Measurements from ENCODE around the gene GRIP1. TPM values are rescaled to one million over a fixed set of nuclear protein-coding genes. Genes with fewer than 3 reads are reported as not detected.

The GRIP1 gene
- total RNA-seq, 4 donors from 2014 or later = 0.22 to 3.0 (median 1.6) TPM

DNA sequence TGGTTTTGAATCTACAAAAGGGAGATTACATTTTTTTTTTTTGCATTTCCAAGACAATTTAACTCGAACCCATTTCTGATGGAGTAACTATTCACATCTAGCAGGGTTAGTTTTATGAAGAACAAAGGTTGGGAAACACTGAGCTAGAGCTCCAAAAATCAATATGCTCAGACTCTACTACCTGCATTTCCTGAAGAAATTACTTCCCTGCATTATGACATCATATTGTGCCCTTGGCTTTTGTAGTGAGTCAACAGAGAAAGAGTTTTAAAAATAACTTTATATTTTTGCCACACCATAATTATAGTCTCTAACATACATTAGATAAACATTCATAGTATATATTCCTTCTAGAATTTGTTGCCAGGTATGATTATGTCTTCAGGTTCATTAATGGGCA is 14.8 kb downstream of the GRIP1 start:
- no peak for DNase-seq (ENCODE audit: low spot score in 2 of 2)
- no peaks in the 10 kb centered on the region for H3K9me3 ChIP-seq
- no peak overlapping the region for H3K4me3 ChIP-seq
- H3K36me3 ChIP-seq = no peaks in the 10 kb centered on the region
- H3K27me3 ChIP-seq = no peaks in the 10 kb centered on the region
- TF ChIP-seq POLR2A (IDR thresholded peaks at IDR 0.05) (no peak), EP300 (IDR thresholded peaks at IDR 0.05) (no peak)
- TF ChIP-seq, protein P1, sequence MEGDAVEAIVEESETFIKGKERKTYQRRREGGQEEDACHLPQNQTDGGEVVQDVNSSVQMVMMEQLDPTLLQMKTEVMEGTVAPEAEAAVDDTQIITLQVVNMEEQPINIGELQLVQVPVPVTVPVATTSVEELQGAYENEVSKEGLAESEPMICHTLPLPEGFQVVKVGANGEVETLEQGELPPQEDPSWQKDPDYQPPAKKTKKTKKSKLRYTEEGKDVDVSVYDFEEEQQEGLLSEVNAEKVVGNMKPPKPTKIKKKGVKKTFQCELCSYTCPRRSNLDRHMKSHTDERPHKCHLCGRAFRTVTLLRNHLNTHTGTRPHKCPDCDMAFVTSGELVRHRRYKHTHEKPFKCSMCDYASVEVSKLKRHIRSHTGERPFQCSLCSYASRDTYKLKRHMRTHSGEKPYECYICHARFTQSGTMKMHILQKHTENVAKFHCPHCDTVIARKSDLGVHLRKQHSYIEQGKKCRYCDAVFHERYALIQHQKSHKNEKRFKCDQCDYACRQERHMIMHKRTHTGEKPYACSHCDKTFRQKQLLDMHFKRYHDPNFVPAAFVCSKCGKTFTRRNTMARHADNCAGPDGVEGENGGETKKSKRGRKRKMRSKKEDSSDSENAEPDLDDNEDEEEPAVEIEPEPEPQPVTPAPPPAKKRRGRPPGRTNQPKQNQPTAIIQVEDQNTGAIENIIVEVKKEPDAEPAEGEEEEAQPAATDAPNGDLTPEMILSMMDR (IDR thresholded peaks at IDR 0.05) = no peak
- H3K27ac ChIP-seq = no peak overlapping the region
- 78 to 89% methylated on average over 1 of the region's 1 CpG for WGBS, 2 donors
- no peaks in the 10 kb centered on the region for H3K4me1 ChIP-seq

DNA sequence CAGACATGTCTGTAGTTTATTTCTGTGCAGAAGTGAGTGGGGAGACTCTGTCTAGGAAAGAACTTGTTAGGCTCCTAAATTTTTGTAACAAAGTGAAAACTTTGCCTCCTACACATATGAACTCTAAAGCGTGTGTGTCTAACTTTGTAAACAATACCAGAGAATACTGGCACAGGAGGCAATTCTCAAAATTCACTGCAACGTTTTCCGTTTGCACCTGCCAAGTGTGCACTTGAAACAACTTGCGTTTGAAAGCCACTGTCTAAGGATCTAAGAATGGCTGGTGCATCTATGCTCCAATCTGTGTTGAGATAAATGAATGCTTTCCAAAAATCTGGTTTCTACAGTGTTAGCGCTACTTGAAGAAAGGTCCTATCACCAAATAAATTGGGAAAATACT is 15.3 kb downstream of the GRIP1 start:
- H3K9me3 ChIP-seq = no peaks in the 10 kb centered on the region

DNA sequence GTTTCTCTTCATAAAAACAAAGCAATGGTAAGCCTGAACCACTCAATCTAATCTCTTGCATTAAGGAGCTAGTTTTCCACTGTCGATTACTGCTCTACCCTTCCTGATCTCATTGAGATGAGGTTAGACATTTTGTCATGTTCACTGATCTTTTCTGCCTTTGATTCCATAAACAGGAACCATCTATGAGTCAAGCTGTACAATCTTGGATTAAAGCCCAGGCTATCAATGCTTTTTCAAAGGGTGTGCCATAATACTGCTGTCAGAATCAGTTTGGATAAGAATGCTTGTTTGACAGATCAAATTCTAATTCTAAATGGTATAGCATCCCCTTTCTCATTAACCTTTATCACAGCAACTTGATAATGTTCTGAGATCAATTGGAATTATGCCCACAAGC is 16.1 kb downstream of the GRIP1 start:
- TF ChIP-seq, protein P1 (IDR thresholded peaks at IDR 0.05) = no peak
- TF ChIP-seq EP300 (IDR thresholded peaks at IDR 0.05) (no peak), POLR2A (IDR thresholded peaks at IDR 0.05) (no peak)
- Histone ChIP-seq H3K4me1 (no peaks in the 10 kb centered on the region), H3K9me3 (no peaks in the 10 kb centered on the region), H3K36me3 (no peaks in the 10 kb centered on the region), H3K27ac (no peak overlapping the region), H3K4me3 (no peak overlapping the region), H3K27me3 (no peaks in the 10 kb centered on the region)
- 42 to 56% methylated on average over 1 of the region's 1 CpG for WGBS, 2 donors
- DNase-seq (ENCODE audit: low spot score in 2 of 2) = no peak

More for the DNA sequence above, 15.3 kb downstream of the GRIP1 start:
- Histone ChIP-seq H3K27ac (no peak overlapping the region), H3K4me3 (no peak overlapping the region), H3K36me3 (no peaks in the 10 kb centered on the region), H3K27me3 (no peaks in the 10 kb centered on the region), H3K4me1 (no peaks in the 10 kb centered on the region)
- no peak for DNase-seq (ENCODE audit: low spot score in 2 of 2)
- TF ChIP-seq, protein P1 (IDR thresholded peaks at IDR 0.05) = no peak
- TF ChIP-seq POLR2A (IDR thresholded peaks at IDR 0.05) (no peak), EP300 (IDR thresholded peaks at IDR 0.05) (no peak)
- WGBS, 2 donors = 73 to 79% methylated on average over 5 of the region's 5 CpGs

DNA sequence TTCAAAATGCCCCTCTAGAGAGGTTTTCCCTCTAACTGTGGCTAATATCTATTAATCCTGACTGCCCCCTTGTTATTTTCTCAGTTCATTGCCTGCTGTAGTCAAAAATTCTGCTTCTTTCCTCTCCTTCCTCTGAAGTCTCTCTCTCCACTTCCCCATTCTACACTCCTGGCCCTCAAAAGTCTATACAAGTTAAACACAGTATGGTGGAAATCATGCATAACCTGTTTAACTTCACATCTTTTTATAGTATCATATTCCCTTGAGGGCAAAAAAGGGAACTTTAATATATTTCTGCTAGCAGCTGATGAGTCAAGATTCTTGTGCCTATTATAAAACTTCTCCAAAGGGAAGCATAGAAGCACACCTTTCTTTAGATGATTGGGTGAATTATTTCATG is 16.7 kb downstream of the GRIP1 start:
- Histone ChIP-seq H3K4me3 (no peak overlapping the region), H3K27me3 (no peaks in the 10 kb centered on the region), H3K27ac (no peak overlapping the region), H3K4me1 (no peaks in the 10 kb centered on the region), H3K9me3 (no peaks in the 10 kb centered on the region), H3K36me3 (no peaks in the 10 kb centered on the region)
- no peak for DNase-seq (ENCODE audit: low spot score in 2 of 2)
- TF ChIP-seq POLR2A (IDR thresholded peaks at IDR 0.05) (no peak), EP300 (IDR thresholded peaks at IDR 0.05) (no peak)
- TF ChIP-seq, protein P1 (IDR thresholded peaks at IDR 0.05) = no peak

DNA sequence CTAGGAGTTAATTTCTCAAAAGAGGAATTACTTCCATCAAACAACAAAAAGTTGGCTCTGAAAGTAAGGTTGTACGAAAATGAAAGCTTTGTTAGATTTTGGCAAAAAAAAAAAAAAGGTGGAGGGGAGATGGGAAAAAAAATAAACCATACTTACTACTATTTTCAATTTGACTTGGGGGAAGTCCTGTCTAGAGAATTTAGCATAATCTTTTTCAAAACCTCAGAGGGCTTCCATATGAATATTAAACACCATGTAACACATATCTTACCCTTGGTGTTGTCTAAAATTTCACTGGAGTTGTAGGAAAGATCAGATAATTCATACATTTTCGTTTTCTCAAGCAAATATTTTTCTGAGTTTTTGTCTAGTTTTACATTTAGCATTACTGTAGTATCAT is 17.5 kb downstream of the GRIP1 start:
- no peaks in the 10 kb centered on the region for H3K36me3 ChIP-seq
- DNase-seq (ENCODE audit: low spot score in 2 of 2) = no peak
- WGBS, 2 donors = 50 to 55% methylated on average over 2 of the region's 2 CpGs
- no peaks in the 10 kb centered on the region for H3K9me3 ChIP-seq
- H3K27ac ChIP-seq = no peak overlapping the region
- no peaks in the 10 kb centered on the region for H3K4me1 ChIP-seq
- no peaks in the 10 kb centered on the region for H3K27me3 ChIP-seq
- no peak overlapping the region for H3K4me3 ChIP-seq
- TF ChIP-seq, protein P1 (IDR thresholded peaks at IDR 0.05) = no peak
- no peak for TF ChIP-seq POLR2A (IDR thresholded peaks at IDR 0.05)

All from tibial nerve (tissue), 4 donors.